HL-60 (cell line): Measurements from ENCODE around the gene IQGAP1.

Experiments used
- DNase-seq, 2 experiments: peaks; one replicate each; pipeline ENCODE4 v3.0.0-alpha.2; 2010 to 2020; ENCODE audit warnings: low read depth in 1 of 2, low spot score in 1 of 2
- H3K27ac ChIP-seq: fragments of 250-450 bp; sonication (Bioruptor Pico); replicated peaks from 2 replicates; pipeline ENCODE4 v1.5.1; 2020; ENCODE audit warnings: mild to moderate bottlenecking, moderate library complexity
- H3K27me3 ChIP-seq: fragments of 250-450 bp; sonication (Bioruptor Pico); 2 replicates; pipeline ENCODE4 v1.5.1; 2021; ENCODE audit warnings: mild to moderate bottlenecking, moderate library complexity; ENCODE audit not compliant: insufficient read depth, poor library complexity, severe bottlenecking
- H3K4me3 ChIP-seq: replicated peaks from 2 replicates; pipeline ENCODE4 v1.5.1; 2011; ENCODE audit warnings: mild to moderate bottlenecking, control low read depth, low read length; ENCODE audit not compliant: insufficient read depth
- CTCF ChIP-seq: IDR thresholded peaks from one replicate; pipeline ENCODE4 v1.5.1; 2011; ENCODE audit warnings: low read length, control low read depth, inconsistent platforms; ENCODE audit not compliant: insufficient read depth
- GABPA ChIP-seq: IDR thresholded peaks from 2 replicates; pipeline ENCODE4 v1.6.1; 2012; ENCODE audit warnings: low read depth
- POLR2AphosphoS5 ChIP-seq: IDR thresholded peaks from 2 replicates; pipeline ENCODE4 v1.6.1; 2012; ENCODE audit warnings: low read depth
- REST ChIP-seq: IDR thresholded peaks from 2 replicates; pipeline ENCODE4 v1.6.1; 2012; ENCODE audit warnings: low read depth; ENCODE audit not compliant: insufficient replicate concordance
- SPI1 ChIP-seq: IDR thresholded peaks from 2 replicates; pipeline ENCODE4 v1.6.1; 2012; ENCODE audit warnings: low read depth, mild to moderate bottlenecking, borderline replicate concordance

The IQGAP1 gene

GRCh38 chr15:90379263-90379662 lies 8.8 kb upstream of the IQGAP1 start:
- no peaks in the 10 kb centered on the region for H3K27me3 ChIP-seq
- no peak overlapping the region for H3K27ac ChIP-seq
- DNase-seq: no peak
- no peak overlapping the region for H3K4me3 ChIP-seq
- TF ChIP-seq GABPA (no peak), SPI1 (no peak), REST (no peak), POLR2AphosphoS5 (no peak), CTCF (no peak)

GRCh38 chr15:90381515-90381914 lies 6.5 kb upstream of the IQGAP1 start:
- no peak overlapping the region for H3K27ac ChIP-seq
- no peak for DNase-seq
- TF ChIP-seq SPI1: peak; percentile 51; the same call in 1 of the 2 replicates
- TF ChIP-seq GABPA: no peak
- H3K27me3 ChIP-seq: no peaks in the 10 kb centered on the region
- H3K4me3 ChIP-seq: no peak overlapping the region

- no peak for DNase-seq
- Histone ChIP-seq H3K27me3 (no peaks in the 10 kb centered on the region), H3K27ac (no peak overlapping the region), H3K4me3 (no peak overlapping the region)
- TF ChIP-seq POLR2AphosphoS5: no peak
- TF ChIP-seq REST: no peak
- no peak for TF ChIP-seq CTCF
- TF ChIP-seq SPI1: no peak
- TF ChIP-seq GABPA: no peak
Observed at GRCh38 chr15:90382320-90382719, 5.7 kb upstream of the IQGAP1 start.

GRCh38 chr15:90386221-90386620 lies 1.8 kb upstream of the IQGAP1 start:
- no peaks in the 10 kb centered on the region for H3K27me3 ChIP-seq
- no peak overlapping the region for H3K27ac ChIP-seq
- DNase-seq: no peak
- H3K4me3 ChIP-seq: no peak overlapping the region
- TF ChIP-seq CTCF: no peak
- no peak for TF ChIP-seq POLR2AphosphoS5
- no peak for TF ChIP-seq GABPA
- TF ChIP-seq REST: no peak
- no peak for TF ChIP-seq SPI1
